ENCODE measurements around the gene DOK1.

DOK1 gene

GRCh38 chr2:74553892-74554819 lies at the start of gene DOK1, which contains the start of gene LOXL3:
DOK1 (plus strand) TSS chr2:74554720; CDS start chr2:74554755, 35 bp downstream.
LOXL3 (minus strand) TSS chr2:74553942; CDS start chr2:74552634, 1,308 bp downstream.
- peak in 1 of 2 experiments; percentile 24 for DNase-seq

- no peak for DNase-seq
Observed at GRCh38 chr2:74505448-74506246, 48.9 kb upstream of the DOK1 start.

GRCh38 chr2:74507145-74507925 lies 47.2 kb upstream of the DOK1 start, which contains the start of gene PCGF1:
PCGF1 (minus strand) TSS chr2:74507695; CDS start chr2:74507668, 27 bp downstream.
- DNase-seq = peak; percentile 91 to 95

GRCh38 chr2:74507926-74508520 lies 46.5 kb upstream of the DOK1 start:
- no peak for DNase-seq

GRCh38 chr2:74510272-74510671 lies 44.2 kb upstream of the DOK1 start:
- DNase-seq = no peak

GRCh38 chr2:74511104-74511989 lies 43.2 kb upstream of the DOK1 start:
- no peak for DNase-seq

- no peak for DNase-seq
Observed at GRCh38 chr2:74512744-74513604, 41.5 kb upstream of the DOK1 start.

- no peak for DNase-seq
Observed at GRCh38 chr2:74513605-74514367, 40.7 kb upstream of the DOK1 start.

GRCh38 chr2:74514368-74515270 lies 39.9 kb upstream of the DOK1 start, which contains the start of gene TLX2:
TLX2 (plus strand) TSS chr2:74514450; CDS start chr2:74514807, 357 bp downstream.
- no peak for DNase-seq

- no peak for DNase-seq
Observed at GRCh38 chr2:74515271-74515980, 39.1 kb upstream of the DOK1 start.

- peak in 1 of 2 experiments; percentile 19 for DNase-seq
Observed at GRCh38 chr2:74515981-74516633, 38.4 kb upstream of the DOK1 start.

- no peak for DNase-seq
Observed at GRCh38 chr2:74516650-74517049, 37.9 kb upstream of the DOK1 start.

GRCh38 chr2:74522516-74522915 lies 32.0 kb upstream of the DOK1 start:
- no peak for DNase-seq

- DNase-seq = no peak
Observed at GRCh38 chr2:74524005-74524404, 30.5 kb upstream of the DOK1 start.

GRCh38 chr2:74524955-74525716 lies 29.4 kb upstream of the DOK1 start:
- no peak for DNase-seq
